HepG2 (cell line): ENCODE results near the gene S100A16. TPM values are rescaled to one million over a fixed set of nuclear protein-coding genes. Genes with fewer than 3 reads are reported as not detected.

Experiments
- ARNT2 ChIP-seq: sonication (generic); formaldehyde crosslinking; IDR thresholded peaks from 2 replicates; pipeline ENCODE4 v1.8.0; 2022; ENCODE audit warnings: mild to moderate bottlenecking, low read depth, missing genetic modification reagents, moderate library complexity
- ASH2L ChIP-seq: fragments of 300-600, 200-600 bp; sonication (generic); IDR thresholded peaks from 2 replicates; pipeline ENCODE4 v1.7.0; 2017; ENCODE audit warnings: low read depth, mild to moderate bottlenecking, moderate library complexity, mixed read lengths, low read length; ENCODE audit not compliant: insufficient read length
- ATF5 ChIP-seq: sonication (generic); formaldehyde crosslinking; IDR thresholded peaks from 2 replicates; pipeline ENCODE4 v1.4.0; 2020; ENCODE audit warnings: mild to moderate bottlenecking, low read depth, missing genetic modification reagents
- CENPBD1 ChIP-seq: sonication (generic); formaldehyde crosslinking; IDR thresholded peaks from 2 replicates; pipeline ENCODE4 v1.8.0; 2022; ENCODE audit warnings: missing genetic modification reagents, low read depth, mild to moderate bottlenecking, borderline replicate concordance
- ERF ChIP-seq: IDR thresholded peaks from 2 replicates; pipeline ENCODE4 v1.6.1; 2018; ENCODE audit warnings: missing biosample characterization, missing genetic modification reagents
- ETV6 ChIP-seq: sonication (generic); formaldehyde crosslinking; conservative IDR thresholded peaks from 2 replicates; pipeline ENCODE4 v1.4.0; 2020; ENCODE audit warnings: missing genetic modification reagents
- GATAD2A ChIP-seq: IDR thresholded peaks from 2 replicates; pipeline ENCODE4 v1.6.1; 2016
- HIC2 ChIP-seq: sonication (generic); formaldehyde crosslinking; IDR thresholded peaks from 2 replicates; pipeline ENCODE4 v1.9.0; 2022; ENCODE audit warnings: low read depth, missing genetic modification reagents
- HNRNPLL ChIP-seq: fragments of 200-400 bp; formaldehyde crosslinking; IDR thresholded peaks from 2 replicates; pipeline ENCODE4 v1.6.1; 2017; ENCODE audit warnings: mild to moderate bottlenecking, low read depth, low read length; ENCODE audit not compliant: poor library complexity, severe bottlenecking
- KLF13 ChIP-seq: sonication (generic); formaldehyde crosslinking; IDR thresholded peaks from 2 replicates; pipeline ENCODE4 v1.4.0; 2020; ENCODE audit warnings: mild to moderate bottlenecking, missing genetic modification reagents
- MXD1 ChIP-seq: sonication (generic); formaldehyde crosslinking; IDR thresholded peaks from 2 replicates; pipeline ENCODE4 v1.4.0; 2020; ENCODE audit warnings: mild to moderate bottlenecking, missing genetic modification reagents
- NAIF1 ChIP-seq: sonication (generic); formaldehyde crosslinking; IDR thresholded peaks from 2 replicates; pipeline ENCODE4 v1.5.0; 2020; ENCODE audit warnings: mild to moderate bottlenecking, missing genetic modification reagents, borderline replicate concordance
- PITX1 ChIP-seq: sonication (generic); formaldehyde crosslinking; IDR thresholded peaks from 2 replicates; pipeline ENCODE4 v1.5.1; 2020; ENCODE audit warnings: mild to moderate bottlenecking, missing genetic modification reagents
- POLR2A ChIP-seq, 2 experiments: IDR thresholded peaks; 2 replicates each; pipeline ENCODE4 v1.6.1; 2011; ENCODE audit warnings: low read depth in 2 of 2, low read length in 2 of 2, mild to moderate bottlenecking in 1 of 2, moderate library complexity in 1 of 2; ENCODE audit not compliant: insufficient read depth in 1 of 2
- PTBP1 ChIP-seq: fragments of 200-400 bp; formaldehyde crosslinking; IDR thresholded peaks from 2 replicates; pipeline ENCODE4 v1.6.1; 2018; ENCODE audit warnings: low read length, low read depth; ENCODE audit not compliant: poor library complexity, severe bottlenecking
- SNAI1 ChIP-seq: sonication (generic); formaldehyde crosslinking; IDR thresholded peaks from 2 replicates; pipeline ENCODE4 v1.5.0; 2020; ENCODE audit warnings: mild to moderate bottlenecking, missing genetic modification reagents, borderline replicate concordance
- SRSF4 ChIP-seq: fragments of 200-400 bp; formaldehyde crosslinking; IDR thresholded peaks from one replicate; pipeline ENCODE4 v1.6.1; 2018; ENCODE audit warnings: mild to moderate bottlenecking, low read depth, low read length, moderate library complexity; ENCODE audit not compliant: poor library complexity, severe bottlenecking
- TP53 ChIP-seq: sonication (generic); formaldehyde crosslinking; conservative IDR thresholded peaks from 2 replicates; pipeline ENCODE4 v1.4.0; 2020; ENCODE audit warnings: missing genetic modification reagents
- ZBTB33 ChIP-seq: sonication (generic); formaldehyde crosslinking; IDR thresholded peaks from 2 replicates; pipeline ENCODE4 v1.4.0; 2020; ENCODE audit warnings: missing genetic modification reagents
- ZFP62 ChIP-seq: sonication (generic); formaldehyde crosslinking; IDR thresholded peaks from 2 replicates; pipeline ENCODE4 v1.4.0; 2020; ENCODE audit warnings: missing genetic modification reagents
- ZFY ChIP-seq: sonication (generic); formaldehyde crosslinking; IDR thresholded peaks from 2 replicates; pipeline ENCODE4 v1.4.0; 2020; ENCODE audit warnings: missing genetic modification reagents
- ZNF496 ChIP-seq: sonication (generic); formaldehyde crosslinking; IDR thresholded peaks from 2 replicates; pipeline ENCODE4 v1.8.1; 2023; ENCODE audit warnings: mild to moderate bottlenecking, moderate library complexity, missing genetic modification reagents; ENCODE audit not compliant: insufficient replicate concordance
- ZNF614 ChIP-seq: IDR thresholded peaks from 2 replicates; pipeline ENCODE4 v1.6.1; 2018; ENCODE audit warnings: missing biosample characterization, missing genetic modification reagents, inconsistent platforms, borderline replicate concordance
- ZNF839 ChIP-seq: sonication (generic); formaldehyde crosslinking; IDR thresholded peaks from 2 replicates; pipeline ENCODE4 v1.4.0; 2020; ENCODE audit warnings: missing genetic modification reagents, mild to moderate bottlenecking, borderline replicate concordance
- ZNF878 ChIP-seq: sonication (generic); formaldehyde crosslinking; IDR thresholded peaks from 2 replicates; pipeline ENCODE4 v1.8.1; 2023; ENCODE audit warnings: mild to moderate bottlenecking, missing genetic modification reagents, moderate library complexity
- polyA plus RNA-seq, 8 experiments: library from polyadenylated mRNA; depleted of rRNA in 3 of 8; stranded (reverse) in 7 of 8; unstranded in 1 of 8; fragments of >200 nt; fragmentation: Illumina TruSeq in 4 of 8; extraction: Trizol in 4 of 8; gene quantifications; 2 replicates each; pipeline versions ENCODE4 v1.2.1 to v1.2.3, GENCODE V29; 2011 to 2016; ENCODE audit warnings: low read depth in 4 of 8, missing spikeins in 1 of 8, mixed read lengths in 1 of 8; ENCODE audit not compliant: insufficient read depth in 1 of 8
- total RNA-seq, 5 experiments: library from RNA; depleted of rRNA; stranded (reverse); fragments of >200 nt; fragmentation: Illumina TruSeq; extraction: Trizol; gene quantifications; 2 replicates each; pipeline ENCODE4 v1.2.3, GENCODE V29; 2016; ENCODE audit warnings: low read depth in 1 of 5

Gene S100A16
- total and polyA plus RNA-seq, 2 of the 13 experiments (the other 11 are each of a cell fraction or from before 2014, with no cell fraction given), result 46.0 to 195 TPM

GRCh38 chr1:153608742-153609584 lies 4.0 kb downstream of the S100A16 start (continued):
- no peak for TF ChIP-seq ZFP62 (CRISPR knock-in tag)
- TF ChIP-seq PTBP1, result no peak
- TF ChIP-seq MXD1 (CRISPR knock-in tag), result no peak
- no peak for TF ChIP-seq ATF5 (CRISPR knock-in tag)
- TF ChIP-seq SRSF4, result no peak
- no peak for TF ChIP-seq SNAI1 (CRISPR knock-in tag)
- no peak for TF ChIP-seq TP53
- TF ChIP-seq PITX1 (CRISPR knock-in tag), result peak; percentile 62
- TF ChIP-seq ZBTB33, result no peak
- TF ChIP-seq GATAD2A (CRISPR knock-in tag), result peak; percentile 55
- TF ChIP-seq HNRNPLL, result peak; percentile 55
- no peak for TF ChIP-seq ZNF839 (CRISPR knock-in tag)
- TF ChIP-seq POLR2A (IDR thresholded peaks at IDR 0.05; ENCODE audit: insufficient read depth in 1 of 2, low read depth in 2 of 2, low read length in 2 of 2), result peak; percentile 82 to 91
- TF ChIP-seq ARNT2, result peak; percentile 24; the same call in 1 of the 2 replicates
- TF ChIP-seq ZFY, result no peak; the same call in none of the 2 replicates
- no peak for TF ChIP-seq ASH2L
- TF ChIP-seq ERF, result 0 out of 2 replicates have a peak, but pooled peaks have one; percentile 6
- no peak for TF ChIP-seq NAIF1
- TF ChIP-seq HIC2 (CRISPR knock-in tag), result peak; percentile 78; the same call in 1 of the 2 replicates
- no peak for TF ChIP-seq KLF13 (CRISPR knock-in tag)
- 0 out of 2 replicates have a peak, but pooled peaks have one; percentile 65 for TF ChIP-seq CENPBD1
- TF ChIP-seq ZNF614 (CRISPR knock-in tag), result no peak
- TF ChIP-seq ZNF878, result no peak
- TF ChIP-seq ZNF496 (CRISPR knock-in tag), result no peak
- 0 out of 2 replicates have a peak, but pooled peaks have one; percentile 20 for TF ChIP-seq ETV6
